Large intestine (tissue), 3 donors: Measurements from ENCODE around the gene FAM193A. TPM values are rescaled to one million over a fixed set of nuclear protein-coding genes. Genes with fewer than 3 reads are reported as not detected.

Source experiments
- DNase-seq, 2 donors: peaks; one replicate each; pipeline versions ENCODE4 v3.0.0 to v3.0.0-alpha.2; 2013
- H3K27ac ChIP-seq: one replicate; pipeline ENCODE4 v1.5.1; 2013; ENCODE audit warnings: low read length
- H3K27me3 ChIP-seq: 2 replicates; pipeline ENCODE4 v1.6.1; 2013; ENCODE audit warnings: low read length; ENCODE audit not compliant: control insufficient read depth, insufficient read depth
- H3K36me3 ChIP-seq: 2 replicates; pipeline ENCODE4 v1.6.1; 2013; ENCODE audit warnings: low read length; ENCODE audit not compliant: control insufficient read depth, insufficient read depth
- H3K4me1 ChIP-seq: one replicate; pipeline ENCODE4 v1.6.1; 2013; ENCODE audit warnings: low read length; ENCODE audit not compliant: control insufficient read depth, insufficient read depth
- H3K4me3 ChIP-seq: one replicate; pipeline ENCODE4 v1.5.1; 2013; ENCODE audit warnings: low read length
- H3K9me3 ChIP-seq: one replicate; pipeline ENCODE4 v1.6.1; 2013; ENCODE audit warnings: mild to moderate bottlenecking, low read depth, low read length, moderate library complexity; ENCODE audit not compliant: control insufficient read depth
- WGBS: methylation state at CpG from one replicate; pipeline ENCODE4 v1.1.5; 2013; ENCODE audit warnings: low lambda C conversion rate; ENCODE audit not compliant: insufficient coverage; 5-methylcytosine and 5-hydroxymethylcytosine counted together
- polyA plus RNA-seq: library from polyadenylated mRNA; unstranded; fragments of 120-200 nt; gene quantifications from one replicate; pipeline ENCODE4 v1.2.1, GENCODE V29; 2013

Gene FAM193A
- polyA plus RNA-seq, 1 donor: 20.4 TPM

DNA sequence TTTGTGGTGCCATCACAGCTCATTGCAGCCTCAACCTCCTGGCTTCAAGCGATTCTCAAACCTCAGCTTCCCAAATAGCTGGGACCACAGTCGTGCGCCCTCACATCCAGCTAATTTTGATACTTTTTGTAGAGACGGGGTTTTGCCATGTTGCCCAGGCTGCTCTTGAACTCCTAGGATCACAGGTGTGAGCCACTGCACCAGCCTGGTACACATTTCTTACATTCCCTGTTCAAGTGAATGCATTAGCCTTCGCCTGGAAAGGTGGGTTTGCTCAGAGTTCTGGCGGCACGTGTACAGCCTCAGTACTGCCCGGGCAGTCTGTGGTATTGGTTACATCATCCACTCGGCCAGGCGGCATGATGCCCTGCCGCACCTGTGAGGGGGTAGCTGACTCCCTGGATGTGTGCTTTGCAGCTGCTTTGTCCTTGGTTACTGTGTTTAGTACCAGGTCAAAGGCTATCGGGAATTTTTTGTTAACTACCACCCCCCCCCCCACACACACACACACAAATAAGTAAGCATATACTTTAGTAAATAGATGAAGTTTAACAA is 162.6 kb downstream of the FAM193A start:
- H3K4me3 ChIP-seq: no peak overlapping the region
- no peak overlapping the region for H3K27ac ChIP-seq
- H3K4me1 ChIP-seq: peaks cover 8% of the 10 kb centered on the region
- H3K27me3 ChIP-seq: no peaks in the 10 kb centered on the region
- DNase-seq: no peak
- no peaks in the 10 kb centered on the region for H3K9me3 ChIP-seq
- no CpG with 5 or more reads among the region's 12 CpGs for WGBS
- H3K36me3 ChIP-seq: peaks cover 79% of the 10 kb centered on the region

DNA sequence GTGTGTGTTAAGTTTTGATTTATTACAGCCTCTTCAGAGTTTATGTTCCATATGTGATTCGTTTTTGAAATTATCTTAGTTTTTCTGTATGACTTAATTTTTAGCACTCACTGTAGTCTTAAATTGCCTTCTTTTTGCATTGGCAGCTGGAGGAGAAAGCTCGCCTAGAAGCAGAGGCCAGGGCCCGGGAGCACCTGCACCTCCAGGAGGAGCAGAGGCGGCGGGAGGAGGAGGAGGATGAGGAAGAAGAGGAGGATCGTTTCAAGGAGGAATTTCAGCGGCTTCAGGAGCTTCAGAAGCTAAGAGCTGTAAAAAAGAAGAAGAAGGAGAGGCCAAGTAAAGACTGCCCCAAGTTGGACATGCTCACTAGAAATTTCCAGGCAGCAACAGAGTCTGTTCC is 163.1 kb downstream of the FAM193A start:
- 67% methylated on average over 4 of the region's 7 CpGs for WGBS
- Histone ChIP-seq H3K4me3 (no peak overlapping the region), H3K27me3 (no peaks in the 10 kb centered on the region), H3K9me3 (no peaks in the 10 kb centered on the region), H3K4me1 (peaks cover 8% of the 10 kb centered on the region), H3K36me3 (peaks cover 79% of the 10 kb centered on the region), H3K27ac (no peak overlapping the region)
- no peak for DNase-seq

DNA sequence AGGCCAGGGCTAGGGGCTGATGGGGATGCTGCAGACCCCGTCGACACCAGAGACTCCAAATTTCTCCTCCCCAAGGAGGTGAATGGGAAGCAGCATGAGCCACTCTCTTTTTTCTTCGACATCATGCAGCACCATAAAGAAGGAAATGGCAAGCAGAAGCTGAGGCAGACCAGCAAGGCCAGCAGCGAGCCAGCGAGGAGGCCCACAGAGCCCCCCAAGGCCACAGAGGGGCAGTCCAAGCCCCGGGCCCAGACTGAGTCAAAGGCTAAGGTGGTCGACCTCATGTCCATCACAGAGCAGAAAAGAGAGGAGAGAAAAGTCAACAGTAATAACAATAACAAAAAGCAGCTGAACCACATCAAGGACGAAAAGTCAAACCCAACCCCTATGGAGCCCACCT is 163.6 kb downstream of the FAM193A start:
- Histone ChIP-seq H3K27me3 (no peaks in the 10 kb centered on the region), H3K36me3 (peaks cover 77% of the 10 kb centered on the region), H3K27ac (no peak overlapping the region), H3K4me3 (no peak overlapping the region), H3K4me1 (peaks cover 8% of the 10 kb centered on the region), H3K9me3 (no peaks in the 10 kb centered on the region)
- DNase-seq: no peak
- 83% methylated on average over 1 of the region's 8 CpGs for WGBS

DNA sequence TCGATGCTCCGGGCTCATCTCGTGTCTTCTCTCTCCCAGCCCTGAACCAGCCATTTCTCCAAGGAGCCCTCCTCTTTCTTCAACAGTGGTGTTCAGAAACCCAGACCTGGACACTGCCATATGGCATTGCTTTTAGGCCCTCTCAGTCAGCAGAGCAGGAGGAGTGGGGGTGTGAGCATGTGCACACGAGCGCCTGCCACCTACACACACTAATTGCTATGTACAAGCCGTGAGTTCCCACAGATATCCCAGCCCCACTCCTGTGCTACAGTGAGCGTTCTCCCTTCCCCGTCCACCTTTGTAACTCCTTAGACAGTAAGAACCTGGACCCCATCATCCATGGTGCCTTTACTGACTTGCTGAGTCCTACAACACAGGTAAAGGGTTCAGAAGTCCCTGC is 165.9 kb downstream of the FAM193A start:
- no peak for DNase-seq
- Histone ChIP-seq H3K27ac (no peak overlapping the region), H3K9me3 (no peaks in the 10 kb centered on the region), H3K4me3 (no peak overlapping the region), H3K36me3 (peaks cover 63% of the 10 kb centered on the region), H3K4me1 (peaks cover 8% of the 10 kb centered on the region), H3K27me3 (no peaks in the 10 kb centered on the region)
- no CpG with 5 or more reads among the region's 8 CpGs for WGBS

DNA sequence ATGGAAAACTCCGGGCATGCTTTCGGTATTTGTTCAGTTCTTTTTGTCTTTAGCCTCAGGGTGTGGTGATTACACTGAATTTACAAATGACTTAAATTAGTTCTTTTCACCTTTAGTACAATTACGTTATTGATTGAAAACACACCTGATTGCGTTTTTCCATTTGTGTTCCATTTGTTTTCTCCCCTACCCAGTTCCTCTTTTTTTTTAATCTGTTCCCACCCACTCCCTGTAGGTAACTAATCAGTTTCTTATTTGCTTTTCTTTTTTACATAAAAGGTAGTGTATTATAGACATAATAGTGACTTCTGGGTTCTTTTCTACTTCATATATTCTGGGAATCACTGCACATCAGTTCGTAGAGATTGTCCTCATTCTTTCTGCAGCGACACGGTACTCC is 166.3 kb downstream of the FAM193A start:
- H3K4me1 ChIP-seq: peaks cover 5% of the 10 kb centered on the region
- no peaks in the 10 kb centered on the region for H3K9me3 ChIP-seq
- DNase-seq: no peak
- H3K27ac ChIP-seq: no peak overlapping the region
- 80% methylated on average over 5 of the region's 7 CpGs for WGBS
- H3K4me3 ChIP-seq: no peak overlapping the region
- no peaks in the 10 kb centered on the region for H3K27me3 ChIP-seq
- H3K36me3 ChIP-seq: peaks cover 60% of the 10 kb centered on the region

- DNase-seq: no peak
- H3K27me3 ChIP-seq: no peaks in the 10 kb centered on the region
- H3K4me3 ChIP-seq: no peak overlapping the region
- peaks cover 39% of the 10 kb centered on the region for H3K36me3 ChIP-seq
- H3K27ac ChIP-seq: no peak overlapping the region
- no CpG with 5 or more reads among the region's 9 CpGs for WGBS
- no peaks in the 10 kb centered on the region for H3K9me3 ChIP-seq
- no peaks in the 10 kb centered on the region for H3K4me1 ChIP-seq
Observed at GRCh38 chr4:2712261-2712842, 175.9 kb downstream of the FAM193A start.

GRCh38 chr4:2713337-2713736 is 176.9 kb downstream of the FAM193A start:
- Histone ChIP-seq H3K4me1 (no peaks in the 10 kb centered on the region), H3K27ac (no peak overlapping the region)

DNA sequence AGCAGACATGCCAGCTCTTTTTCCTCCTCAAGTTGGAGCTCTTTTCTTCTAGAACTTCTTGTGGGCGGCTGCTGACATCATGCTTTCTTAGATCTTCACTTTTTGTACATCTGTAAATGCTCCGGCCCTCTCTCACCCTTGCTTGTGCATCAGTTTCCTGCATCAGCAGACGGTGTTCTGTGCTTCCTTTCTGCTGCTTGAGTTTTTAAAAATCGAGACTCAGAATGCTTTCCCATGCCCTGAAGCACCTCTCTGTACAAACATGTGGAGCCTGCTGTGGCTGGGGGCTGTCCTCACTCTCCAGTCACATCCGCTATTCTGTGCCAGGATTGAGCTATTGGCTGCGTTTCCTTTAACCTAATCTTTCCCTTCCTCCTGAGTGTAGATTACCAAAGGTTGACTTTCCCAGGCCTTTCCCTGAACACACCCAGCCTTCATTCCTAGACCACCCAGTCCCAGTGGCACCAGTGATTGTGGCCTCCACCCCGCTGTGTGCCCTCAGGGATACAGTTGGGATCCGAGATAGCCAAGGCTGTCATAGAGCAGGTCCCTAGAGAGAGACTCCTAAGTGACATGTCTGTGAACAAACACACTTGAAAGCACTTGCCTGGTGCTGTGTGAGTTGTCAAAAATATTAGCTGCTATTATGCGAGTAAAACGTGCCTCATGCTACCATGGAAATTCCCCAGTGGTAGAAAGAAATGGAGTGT is 177.8 kb downstream of the FAM193A start:
- Histone ChIP-seq H3K27ac (peak overlapping the region; percentile 8), H3K36me3 (peaks cover 38% of the 10 kb centered on the region), H3K4me3 (no peak overlapping the region), H3K4me1 (no peaks in the 10 kb centered on the region), H3K9me3 (no peaks in the 10 kb centered on the region), H3K27me3 (no peaks in the 10 kb centered on the region)
- no CpG with 5 or more reads among the region's 10 CpGs for WGBS
- DNase-seq: peak in 1 of 2 donors; percentile 24

More at GRCh38 chr4:2713337-2713736, 176.9 kb downstream of the FAM193A start:
- DNase-seq: no peak
- Histone ChIP-seq H3K9me3 (no peaks in the 10 kb centered on the region), H3K36me3 (peaks cover 35% of the 10 kb centered on the region), H3K4me3 (no peak overlapping the region), H3K27me3 (no peaks in the 10 kb centered on the region)
- no CpG with 5 or more reads among the region's 5 CpGs for WGBS

DNA sequence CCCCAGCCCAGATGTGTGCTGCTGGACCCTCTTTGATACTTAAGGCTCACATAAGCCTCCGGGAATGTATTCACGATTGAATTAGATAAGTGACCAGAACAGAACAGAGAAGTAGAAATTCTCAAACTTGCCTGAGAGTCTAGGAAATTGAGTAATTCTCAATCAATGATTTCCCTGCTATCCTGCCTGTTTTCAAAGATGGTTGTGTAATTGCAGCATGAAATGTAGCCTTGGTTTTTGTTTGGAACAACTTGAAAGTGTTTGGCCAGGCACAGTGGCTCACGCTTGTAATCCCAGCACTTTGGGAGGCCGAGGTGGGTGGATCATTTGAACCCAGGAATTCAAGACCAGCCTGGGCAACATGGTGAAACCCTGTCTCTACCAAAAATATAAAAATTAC is 178.5 kb downstream of the FAM193A start:
- Histone ChIP-seq H3K4me1 (no peaks in the 10 kb centered on the region), H3K36me3 (peaks cover 41% of the 10 kb centered on the region), H3K9me3 (no peaks in the 10 kb centered on the region), H3K4me3 (no peak overlapping the region), H3K27me3 (no peaks in the 10 kb centered on the region), H3K27ac (no peak overlapping the region)
- WGBS: no CpG with 5 or more reads among the region's 4 CpGs
- no peak for DNase-seq

- no peaks in the 10 kb centered on the region for H3K27me3 ChIP-seq
- H3K4me1 ChIP-seq: no peaks in the 10 kb centered on the region
- WGBS: no CpG with 5 or more reads among the region's 5 CpGs
- H3K4me3 ChIP-seq: no peak overlapping the region
- peaks cover 44% of the 10 kb centered on the region for H3K36me3 ChIP-seq
- no peaks in the 10 kb centered on the region for H3K9me3 ChIP-seq
- H3K27ac ChIP-seq: no peak overlapping the region
- DNase-seq: no peak
Observed at GRCh38 chr4:2715426-2715825, 179.0 kb downstream of the FAM193A start.
